Left lobe of liver (tissue), 2 donors: ENCODE results near the gene FGF9. TPM values are rescaled to one million over a fixed set of nuclear protein-coding genes. Genes with fewer than 3 reads are reported as not detected.

Source experiments
- ATAC-seq: fragments of 200-7000 bp; cut with Tn5 transposase; one replicate; pipeline ENCODE4 v1.9.1; 2020; ENCODE audit warnings: mild to moderate bottlenecking, moderate library complexity
- DNase-seq: peaks from one replicate; pipeline ENCODE4 v3.0.0-alpha.2; 2020; ENCODE audit warnings: low spot score
- total RNA-seq: library from RNA; stranded (reverse); gene quantifications from one replicate; pipeline ENCODE4 v1.2.1, GENCODE V29; 2021
- donor health status: DM: no; HTN: no; CAD: no; lungs with moderate emphysema.
- donor health status: DM: no; HTN: yes; CAD: no.

The FGF9 gene
- total RNA-seq, result not detected

- ATAC-seq, result peak; percentile 92
- peak; percentile 84 for DNase-seq
These were observed at the start of gene FGF9 for GRCh38 chr13:21670883-21671619. FGF9 (plus strand) TSS chr13:21671073; CDS start chr13:21671913, 840 bp downstream.

DNA sequence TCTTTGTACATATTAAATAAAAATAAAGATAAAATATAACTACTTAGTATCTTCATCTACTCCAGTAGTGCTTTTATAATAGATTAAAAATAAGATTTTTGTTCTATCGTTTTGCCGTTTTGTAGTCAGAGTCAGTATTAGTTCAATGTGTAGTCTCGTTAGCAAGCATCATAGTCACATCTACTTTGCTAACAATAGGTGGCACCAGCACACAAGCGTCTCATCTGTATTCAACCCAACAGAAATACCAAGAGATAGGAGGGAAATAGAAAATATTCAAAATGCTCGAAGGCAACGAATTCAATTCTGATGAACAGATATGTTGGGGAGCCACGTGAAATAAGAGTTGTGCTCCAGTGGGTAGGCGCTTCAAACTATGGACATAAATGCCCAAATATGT is 45.5 kb upstream of the FGF9 start:
- ATAC-seq, result peak; percentile 69
- no peak for DNase-seq

DNA sequence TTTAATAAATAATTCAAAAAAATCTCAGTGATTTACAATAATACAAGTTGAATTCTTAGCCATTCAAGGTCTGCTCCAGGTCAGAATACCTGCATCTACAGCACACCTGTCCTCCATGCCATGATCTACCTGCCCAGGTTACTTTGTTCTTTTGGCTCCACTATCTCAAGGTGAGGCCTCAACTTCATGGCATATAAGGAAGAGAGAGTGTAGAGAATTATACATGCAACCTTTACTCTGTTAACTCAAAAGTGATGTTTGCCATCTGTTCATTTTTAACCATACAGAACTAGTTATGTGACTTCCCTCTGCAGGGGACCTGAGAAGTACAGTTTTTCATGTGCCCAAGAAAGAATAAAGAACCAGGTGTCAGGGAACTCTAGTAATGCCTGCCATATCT is 38.7 kb upstream of the FGF9 start:
- ATAC-seq (no peak), DNase-seq (no peak)

GRCh38 chr13:21636656-21637055 is 34.2 kb upstream of the FGF9 start:
- no peak for ATAC-seq
- DNase-seq, result no peak

DNA sequence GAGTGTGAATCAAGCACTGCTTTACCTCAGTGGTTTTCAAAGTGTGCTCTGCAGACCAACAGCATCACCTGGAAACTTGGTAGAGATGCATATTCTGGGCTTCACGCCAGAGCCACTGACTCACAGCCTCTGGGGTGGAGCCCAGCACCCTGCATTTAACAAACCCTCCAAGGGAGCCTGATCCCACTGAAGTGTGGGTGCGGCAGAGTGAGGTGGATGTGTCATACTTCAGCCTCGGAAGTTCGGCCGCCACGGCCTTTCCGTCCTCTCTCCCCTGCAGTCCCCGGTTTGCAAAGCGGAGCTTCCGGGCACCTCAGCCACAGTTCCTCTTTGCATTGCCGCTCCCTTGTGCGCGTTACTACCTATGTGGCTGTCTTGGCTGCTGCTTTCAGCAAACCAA is 33.6 kb upstream of the FGF9 start:
- no peak for ATAC-seq

DNA sequence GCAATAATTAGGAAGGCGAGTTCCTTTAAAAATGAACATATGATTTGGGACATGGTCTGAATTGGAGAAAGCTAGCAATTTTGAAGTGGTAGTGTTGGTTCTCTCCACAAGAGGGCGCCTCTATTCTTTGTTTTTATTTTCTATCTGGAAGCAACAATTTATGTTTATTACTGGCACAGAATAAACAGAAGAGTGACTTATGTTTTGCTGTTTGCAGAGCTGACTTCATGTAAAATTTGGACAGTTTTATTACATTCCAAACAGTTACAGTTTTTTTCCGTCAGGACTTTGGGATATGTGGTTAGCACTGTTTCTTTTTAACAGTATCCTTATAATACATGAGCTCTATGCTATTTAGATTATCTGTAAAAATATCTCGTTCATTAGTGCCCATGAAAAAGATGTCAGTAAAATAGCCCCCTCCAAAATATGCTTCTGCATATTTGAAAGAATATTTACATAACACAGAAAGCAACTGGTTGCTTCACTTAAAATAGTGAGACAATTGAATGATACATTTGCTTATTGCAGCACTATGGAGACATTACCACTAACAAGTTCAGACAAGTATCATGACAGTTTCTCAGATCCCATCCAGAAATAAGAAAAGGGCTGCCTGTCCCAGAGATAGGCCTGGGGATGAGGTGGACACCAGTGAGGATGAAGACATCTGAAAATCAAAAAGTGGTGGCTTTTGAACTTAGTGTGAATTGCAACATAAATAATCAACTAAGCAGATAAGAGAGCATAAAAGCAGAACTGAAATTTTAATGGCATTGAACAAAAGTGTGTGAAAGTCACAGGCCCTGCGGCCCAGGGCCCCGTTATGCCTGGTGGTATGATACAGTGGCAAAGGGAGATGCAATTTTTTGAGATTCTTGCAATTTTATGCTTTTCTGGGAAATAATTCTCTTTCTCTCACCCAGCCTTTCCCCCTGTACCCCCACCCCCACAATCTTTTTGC is 32.3 kb upstream of the FGF9 start:
- peak; percentile 69 for ATAC-seq
- no peak for DNase-seq

More for the DNA sequence above, 33.6 kb upstream of the FGF9 start:
- no peak for DNase-seq

DNA sequence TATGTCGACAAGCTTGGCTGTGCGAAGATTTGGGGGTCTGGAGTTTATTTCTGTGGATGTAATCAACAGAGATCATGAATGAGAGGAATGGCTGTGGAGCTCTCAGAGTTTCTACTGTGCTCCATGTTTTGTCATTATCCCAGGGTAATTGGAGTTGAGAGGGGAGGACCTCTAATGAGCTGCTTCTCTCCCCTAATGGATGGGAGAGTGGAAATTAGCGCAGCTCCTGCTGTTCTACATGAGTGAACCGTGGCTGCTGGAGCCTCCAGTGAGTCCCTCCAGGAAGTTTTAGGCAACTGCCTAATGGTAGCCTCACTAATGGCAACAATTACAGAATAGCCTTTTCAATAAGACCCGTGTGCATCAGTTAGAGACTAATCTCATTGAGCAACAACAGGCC is 31.3 kb upstream of the FGF9 start:
- DNase-seq (no peak), ATAC-seq (no peak)

- DNase-seq (no peak), ATAC-seq (no peak)
These were observed 29.2 kb upstream of the FGF9 start for GRCh38 chr13:21641629-21642028.

- DNase-seq, result no peak
- no peak for ATAC-seq
These were observed 13.3 kb upstream of the FGF9 start for GRCh38 chr13:21657538-21657937.

- ATAC-seq (no peak), DNase-seq (no peak)
These were observed 11.8 kb upstream of the FGF9 start for GRCh38 chr13:21659087-21659486.

GRCh38 chr13:21661097-21661909 is 9.6 kb upstream of the FGF9 start:
- DNase-seq, result no peak
- no peak for ATAC-seq

- ATAC-seq (no peak), DNase-seq (no peak)
These were observed 7.7 kb upstream of the FGF9 start for GRCh38 chr13:21663197-21663596.

- DNase-seq, result no peak
- no peak for ATAC-seq
These were observed 2.1 kb upstream of the FGF9 start for GRCh38 chr13:21668732-21669275.

- peak; percentile 18 for ATAC-seq
- DNase-seq, result no peak
These were observed 629 bp upstream of the FGF9 start for GRCh38 chr13:21670006-21670882.

- no peak for DNase-seq
- ATAC-seq, result no peak
These were observed 880 bp downstream of the FGF9 start for GRCh38 chr13:21671620-21672286.

GRCh38 chr13:21672287-21672680 is 1.4 kb downstream of the FGF9 start:
- ATAC-seq (no peak), DNase-seq (no peak)

DNA sequence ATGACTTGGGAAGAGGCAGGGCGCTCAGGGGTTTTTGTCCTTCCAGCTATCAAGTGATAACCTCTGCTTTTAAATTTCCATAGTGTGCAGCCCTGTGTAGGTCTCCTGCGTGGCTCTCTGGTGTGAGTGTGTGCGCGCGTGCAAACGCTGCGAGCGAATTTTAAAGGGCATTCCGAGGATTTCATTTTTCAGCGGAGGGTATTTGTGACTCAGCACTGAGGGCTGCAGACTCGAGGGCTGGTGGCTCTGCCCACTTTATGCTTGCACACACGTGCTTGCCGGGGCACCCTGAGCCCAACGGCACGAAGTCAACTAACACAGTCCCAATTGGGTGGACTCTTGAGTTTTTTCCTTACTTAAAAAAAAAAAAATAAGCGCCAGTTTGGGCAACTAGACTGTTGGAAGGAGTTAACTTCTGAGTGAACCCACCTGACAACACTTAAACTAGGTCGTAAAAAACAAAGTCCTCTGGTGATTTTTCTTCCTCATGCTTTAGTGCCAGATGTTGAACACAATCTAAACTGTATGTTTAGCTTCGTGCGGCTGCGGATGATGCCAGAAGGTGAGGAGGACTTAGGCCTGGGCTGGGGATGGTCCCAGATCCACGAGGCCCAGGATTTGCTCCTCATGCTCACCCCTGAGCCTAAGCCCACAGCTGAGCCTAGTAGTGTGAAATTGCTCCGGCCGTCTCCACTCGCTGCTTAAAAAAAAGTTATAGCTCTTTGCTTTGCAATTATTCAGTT is 2.1 kb downstream of the FGF9 start:
- ATAC-seq (no peak), DNase-seq (no peak)

DNA sequence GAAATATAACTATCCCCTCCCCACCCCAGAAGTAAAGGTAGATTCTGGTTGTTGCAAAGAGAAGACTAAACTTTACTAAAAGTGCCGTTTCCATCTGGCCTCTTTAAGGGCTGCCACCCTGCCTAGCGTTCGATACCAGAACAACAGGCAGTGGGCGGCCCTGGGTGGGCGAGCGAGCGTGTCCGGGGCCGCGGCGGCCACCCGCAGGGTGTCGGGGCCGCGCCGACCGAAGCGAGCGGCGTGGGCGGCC is 2.6 kb downstream of the FGF9 start:
- DNase-seq, result no peak
- ATAC-seq, result no peak
